Epithelial cell of esophagus (primary cell): Measurements from ENCODE around the gene ZFP36.
"Not testable (repeated sequence)": the region's sequence is repeated elsewhere in the genome, so short reads cannot be mapped to it uniquely, and the experiment has no call there.

ENCODE experiments used
- DNase-seq: peaks from one replicate; pipeline ENCODE4 v3.0.0; 2010; ENCODE audit warnings: low read depth
- H3K4me3 ChIP-seq: 2 replicates; pipeline ENCODE4 v1.5.1; 2011; ENCODE audit warnings: mild to moderate bottlenecking, low read length, control low read depth
- TF ChIP-seq, protein P1 (sequence below): IDR thresholded peaks from 2 replicates; pipeline ENCODE4 v1.5.1; 2011; ENCODE audit warnings: low read depth, mild to moderate bottlenecking, low read length, control low read depth, inconsistent platforms; ENCODE audit not compliant: insufficient read depth; ENCODE audit errors: missing control alignments

The ZFP36 gene

DNA sequence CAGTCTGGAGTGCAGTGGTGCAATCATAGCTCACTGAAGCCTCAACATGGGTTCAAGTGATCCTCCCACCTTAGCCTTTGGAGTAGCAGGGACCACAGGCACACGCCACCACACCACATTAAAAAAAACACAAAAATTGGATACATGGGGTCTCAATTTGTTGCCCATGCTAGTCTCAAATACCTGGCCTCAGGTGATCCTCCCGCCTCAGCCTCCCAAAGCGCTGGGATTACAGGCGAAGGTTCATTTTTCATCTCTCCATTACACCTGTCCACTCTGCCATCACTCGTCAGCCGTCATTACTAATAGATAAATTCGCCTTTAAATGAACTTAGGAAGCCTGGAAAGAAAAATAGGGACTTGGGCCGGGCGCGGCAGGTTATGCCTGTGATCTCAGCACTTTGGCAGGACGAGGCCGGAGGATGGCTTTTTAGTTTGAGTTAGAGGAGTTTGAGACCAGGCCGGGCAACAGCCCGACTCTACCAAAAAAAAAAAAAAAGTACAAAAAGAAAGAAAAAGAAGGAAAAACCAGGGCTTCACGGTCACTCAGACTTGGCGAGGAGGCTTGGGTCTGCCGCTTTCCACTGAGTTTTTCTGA lies 38.0 kb downstream of the ZFP36 start:
- H3K4me3 ChIP-seq, result peak overlapping the region; percentile 97
- no peak for DNase-seq
- TF ChIP-seq, protein P1, sequence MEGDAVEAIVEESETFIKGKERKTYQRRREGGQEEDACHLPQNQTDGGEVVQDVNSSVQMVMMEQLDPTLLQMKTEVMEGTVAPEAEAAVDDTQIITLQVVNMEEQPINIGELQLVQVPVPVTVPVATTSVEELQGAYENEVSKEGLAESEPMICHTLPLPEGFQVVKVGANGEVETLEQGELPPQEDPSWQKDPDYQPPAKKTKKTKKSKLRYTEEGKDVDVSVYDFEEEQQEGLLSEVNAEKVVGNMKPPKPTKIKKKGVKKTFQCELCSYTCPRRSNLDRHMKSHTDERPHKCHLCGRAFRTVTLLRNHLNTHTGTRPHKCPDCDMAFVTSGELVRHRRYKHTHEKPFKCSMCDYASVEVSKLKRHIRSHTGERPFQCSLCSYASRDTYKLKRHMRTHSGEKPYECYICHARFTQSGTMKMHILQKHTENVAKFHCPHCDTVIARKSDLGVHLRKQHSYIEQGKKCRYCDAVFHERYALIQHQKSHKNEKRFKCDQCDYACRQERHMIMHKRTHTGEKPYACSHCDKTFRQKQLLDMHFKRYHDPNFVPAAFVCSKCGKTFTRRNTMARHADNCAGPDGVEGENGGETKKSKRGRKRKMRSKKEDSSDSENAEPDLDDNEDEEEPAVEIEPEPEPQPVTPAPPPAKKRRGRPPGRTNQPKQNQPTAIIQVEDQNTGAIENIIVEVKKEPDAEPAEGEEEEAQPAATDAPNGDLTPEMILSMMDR, result no peak

DNA sequence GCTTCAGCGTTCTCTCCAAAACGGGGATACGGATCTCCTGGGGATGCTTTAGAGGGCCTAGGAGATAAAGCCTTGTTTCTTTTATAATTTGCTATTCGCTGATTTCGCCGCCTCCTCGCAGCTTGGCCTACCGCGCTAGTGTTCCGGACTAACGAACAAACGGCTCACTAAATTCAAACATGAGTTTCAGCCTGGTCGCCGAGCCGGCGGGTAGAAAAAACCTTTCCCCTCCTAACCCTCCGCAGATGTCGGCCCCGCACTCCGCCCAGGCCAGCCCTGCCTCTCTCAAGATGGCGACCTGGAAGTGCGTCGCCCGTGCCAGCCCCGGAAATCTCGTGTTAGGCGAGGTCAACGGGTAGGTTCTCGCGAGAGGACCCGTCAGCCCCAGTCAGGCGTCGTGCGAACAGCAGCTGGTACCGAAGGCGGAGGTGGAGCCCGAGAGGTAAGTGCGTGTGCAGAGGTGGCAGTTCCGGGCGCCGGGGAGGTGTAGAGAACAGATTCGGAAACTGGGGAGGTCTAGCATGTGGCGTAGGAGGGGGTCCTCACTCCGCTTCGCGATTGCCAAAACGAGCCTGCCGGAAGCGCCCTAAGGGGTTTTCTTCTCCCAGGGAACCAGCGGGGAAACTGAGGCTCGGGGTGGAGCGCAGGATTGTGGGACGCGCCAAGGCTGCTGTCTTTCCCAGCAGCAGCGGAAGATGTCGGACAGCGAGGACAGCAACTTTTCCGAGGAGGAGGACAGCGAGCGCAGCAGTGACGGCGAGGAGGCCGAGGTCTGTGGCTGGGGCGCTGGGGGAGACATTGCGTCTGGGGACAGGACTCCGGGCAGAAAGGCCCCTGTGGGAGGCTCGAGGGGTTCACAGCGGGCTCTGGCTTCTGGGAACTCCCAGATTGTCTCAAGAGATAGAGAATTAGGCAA lies 38.8 kb downstream of the ZFP36 start, which contains the start of gene SUPT5H:
Gene SUPT5H, plus strand, starts transcription at position 387 of the 916 bp plus-strand sequence. Its CDS starts 309 bp downstream, at position 696.
- DNase-seq, result peak; percentile 99
- peak within 1 kb of the TSS; percentile 97 for H3K4me3 ChIP-seq
- TF ChIP-seq, protein P1, result no peak

DNA sequence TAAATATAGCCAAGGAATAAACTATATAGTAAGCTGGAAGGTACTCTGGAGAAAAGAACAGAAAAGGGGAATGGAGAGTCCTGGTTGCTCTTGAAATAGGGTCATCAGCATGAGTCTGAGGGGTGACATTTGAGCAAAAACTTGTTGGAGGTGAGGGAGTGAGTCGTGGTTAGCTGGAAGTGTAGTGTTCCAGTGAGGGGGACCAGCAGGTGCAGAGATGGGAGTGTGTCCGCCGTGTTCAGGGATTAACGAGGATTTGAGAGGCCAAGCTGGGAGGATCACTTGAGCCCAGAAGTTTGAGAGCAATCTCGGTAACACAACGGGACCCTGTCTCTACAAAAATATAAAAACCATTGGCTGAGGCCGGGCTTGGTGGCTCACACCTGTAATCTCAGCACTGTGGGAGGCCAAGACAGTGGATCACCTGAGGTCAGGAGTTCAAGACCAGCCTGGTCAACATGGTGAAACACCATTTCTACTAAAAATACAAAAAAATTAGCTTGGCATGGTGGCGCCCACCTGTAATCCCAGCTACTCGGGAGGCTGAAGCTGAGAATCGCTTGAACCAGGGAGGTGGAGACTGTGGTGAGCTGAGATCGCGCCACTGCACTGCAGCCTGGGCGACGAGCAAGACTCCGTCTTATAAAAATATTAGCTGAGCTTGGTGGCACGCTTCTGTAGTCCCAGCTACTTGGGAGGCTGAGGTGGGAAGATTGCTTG lies 39.9 kb downstream of the ZFP36 start:
- H3K4me3 ChIP-seq, result peak overlapping the region; percentile 97
- DNase-seq, result no peak
- TF ChIP-seq, protein P1, result no peak

DNA sequence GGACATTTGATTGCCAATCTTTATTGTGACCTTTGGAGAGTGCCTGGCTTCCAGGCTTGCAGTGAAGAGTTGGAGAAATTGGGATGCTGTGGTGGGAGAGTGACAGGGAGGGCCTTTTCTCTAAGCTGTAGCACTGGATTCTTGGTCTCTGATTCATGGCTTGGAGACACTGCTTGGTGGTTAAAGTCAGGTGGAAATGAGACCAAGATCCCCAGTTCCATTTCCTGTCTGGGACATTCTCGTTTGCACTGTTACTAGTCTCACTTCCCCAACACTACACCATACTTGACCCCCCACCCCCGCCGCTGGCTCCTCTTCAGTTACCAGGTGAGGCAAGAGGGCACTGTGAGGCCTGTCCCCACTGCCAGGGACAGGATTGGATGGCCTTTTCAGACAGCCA lies 41.6 kb downstream of the ZFP36 start:
- TF ChIP-seq, protein P1, result no peak
- DNase-seq, result peak; percentile 64
- no peak overlapping the region for H3K4me3 ChIP-seq

DNA sequence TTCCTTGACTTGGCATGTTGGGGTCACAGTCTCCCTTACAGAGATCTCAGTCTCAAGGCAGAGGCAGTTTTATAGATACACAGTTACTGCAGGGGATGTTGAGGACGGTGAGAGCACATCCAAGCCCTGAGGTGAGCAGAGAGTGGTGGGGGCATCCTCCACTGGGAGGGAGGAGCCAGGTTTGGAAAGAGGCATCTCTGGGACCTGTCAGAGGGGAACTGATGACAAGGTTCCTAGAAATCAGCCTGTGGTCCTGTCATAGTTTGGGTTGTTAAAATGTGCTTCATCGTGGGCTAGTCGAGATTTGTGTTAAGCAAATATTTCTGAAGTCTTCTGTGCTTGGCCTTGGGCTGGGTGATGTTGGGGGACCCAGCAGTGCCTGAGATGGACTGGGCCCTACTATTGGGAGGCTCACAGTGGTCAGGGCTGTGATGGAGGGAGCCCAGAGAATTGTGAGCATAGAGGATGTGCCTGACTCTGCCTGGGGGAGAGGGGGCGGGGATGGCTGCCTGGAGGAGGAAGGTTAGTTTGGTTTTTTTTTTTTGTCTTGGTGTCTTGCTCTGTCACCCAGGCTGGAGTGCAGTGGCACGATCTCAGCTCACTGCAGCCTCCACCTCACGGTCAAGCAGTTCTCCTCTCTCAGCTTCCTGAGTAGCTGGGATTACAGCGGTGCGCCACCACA lies 42.6 kb downstream of the ZFP36 start:
- H3K4me3 ChIP-seq, result no peak overlapping the region
- DNase-seq, result no peak

DNA sequence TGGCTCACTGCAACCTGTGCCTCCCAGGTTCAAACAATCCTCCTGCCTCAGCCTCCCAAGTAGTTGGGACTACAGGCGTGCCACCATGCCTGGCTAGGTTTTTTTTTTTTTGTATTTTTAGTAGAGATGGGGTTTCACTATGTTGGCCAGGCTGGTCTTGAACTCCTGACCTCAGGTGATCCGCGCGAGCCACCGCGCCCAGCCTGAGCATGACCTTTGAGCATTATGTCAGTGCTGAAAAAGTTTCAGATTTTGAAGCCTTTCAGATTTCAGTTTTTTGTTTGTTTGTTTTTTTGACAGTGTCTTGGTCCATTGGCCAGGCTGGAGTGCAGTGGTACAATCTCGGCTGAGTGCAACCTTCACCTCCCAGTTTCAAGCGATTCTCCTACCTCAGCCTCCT lies 44.6 kb downstream of the ZFP36 start:
- DNase-seq, H3K4me3 ChIP-seq: not testable (repeated sequence)

More for the DNA sequence above, 42.6 kb downstream of the ZFP36 start:
- TF ChIP-seq, protein P1, result no peak
